CD4-positive, alpha-beta memory T cell (primary cell): Measurements from ENCODE around the gene WSCD2. TPM values are rescaled to one million over a fixed set of nuclear protein-coding genes. Genes with fewer than 3 reads are reported as not detected.

ENCODE experiments used
- CTCF ChIA-PET: fragments of 350-600 bp; sonication (Branson Sonifier 250); formaldehyde crosslinking; loops from one replicate; lab custom pipeline; 2021; ENCODE audit warnings: inconsistent platforms; ENCODE audit not compliant: partially characterized antibody; lab: Charles Lee
- POLR2A ChIA-PET: fragments of 350-600 bp; sonication (Branson Sonifier 250); formaldehyde crosslinking; loops from one replicate; lab custom pipeline; 2021; ENCODE audit not compliant: partially characterized antibody; lab: Charles Lee
- DNase-seq, 5 donors: peaks; one replicate each; pipeline versions ENCODE4 v3.0.0 to v3.0.0-alpha.2; 2020 to 2022; ENCODE audit warnings: mixed read lengths in 1 of 5
- H3K27ac ChIP-seq: one replicate; pipeline ENCODE4 v1.7.0; 2013; ENCODE audit warnings: low read depth, low read length
- H3K27me3 ChIP-seq: 2 replicates; pipeline ENCODE4 v1.7.0; 2013; ENCODE audit warnings: mild to moderate bottlenecking, low read length, moderate library complexity; ENCODE audit not compliant: insufficient read depth
- H3K36me3 ChIP-seq: 2 replicates; pipeline ENCODE4 v1.7.0; 2013; ENCODE audit warnings: mild to moderate bottlenecking, low read length, moderate library complexity; ENCODE audit not compliant: insufficient read depth
- H3K4me1 ChIP-seq: 2 replicates; pipeline ENCODE4 v1.7.0; 2013; ENCODE audit warnings: mild to moderate bottlenecking, low read length, moderate library complexity; ENCODE audit not compliant: insufficient read depth
- H3K4me3 ChIP-seq, 2 donors: one replicate each; pipeline ENCODE4 v1.7.0; 2013; ENCODE audit warnings: low read length in 2 of 2, mild to moderate bottlenecking in 1 of 2
- H3K9me3 ChIP-seq, 2 donors: one replicate each; pipeline ENCODE4 v1.7.0; 2013; ENCODE audit warnings: low read length in 2 of 2, control low read depth in 1 of 2; ENCODE audit not compliant: control insufficient read depth in 1 of 2
- H3K27ac Mint-ChIP-seq, 7 donors: one replicate each; pipeline ENCODE4 v1.8.0; 2020 to 2021; ENCODE audit warnings: mixed read lengths in 7 of 7, mild to moderate bottlenecking in 6 of 7, inconsistent platforms in 3 of 7, moderate library complexity in 3 of 7
- H3K27me3 Mint-ChIP-seq, 2 donors: one replicate each; pipeline ENCODE4 v1.8.0; 2020 to 2021; ENCODE audit warnings: mixed read lengths in 2 of 2
- H3K36me3 Mint-ChIP-seq, 2 donors: one replicate each; pipeline ENCODE4 v1.8.0; 2020 to 2021; ENCODE audit warnings: mixed read lengths in 2 of 2, inconsistent platforms in 1 of 2, mild to moderate bottlenecking in 1 of 2
- H3K4me1 Mint-ChIP-seq, 4 donors: one replicate each; pipeline ENCODE4 v1.8.0; 2020 to 2021; ENCODE audit warnings: mixed read lengths in 4 of 4, mild to moderate bottlenecking in 1 of 4
- H3K4me3 Mint-ChIP-seq, 8 donors: one replicate each; pipeline ENCODE4 v1.8.0; 2020 to 2021; ENCODE audit warnings: mixed read lengths in 8 of 8, mild to moderate bottlenecking in 7 of 8, moderate library complexity in 6 of 8, inconsistent platforms in 3 of 8
- H3K9me3 Mint-ChIP-seq, 8 donors: one replicate each; pipeline ENCODE4 v1.8.0; 2020 to 2021; ENCODE audit warnings: mixed read lengths in 8 of 8, mild to moderate bottlenecking in 5 of 8, inconsistent platforms in 3 of 8, moderate library complexity in 1 of 8
- intact Hi-C: fragments of 100-400 bp; cut with micrococcal nuclease; formaldehyde crosslinking; loops from one replicate; pipeline ENCODE4 v1.15.1; 2023
- polyA plus RNA-seq, 2 donors: library from polyadenylated mRNA; unstranded; fragments of 300-500 nt; fragmentation: Illumina TruSeq; gene quantifications; one replicate each; pipeline ENCODE4 v1.2.3, GENCODE V29; 2021
- total RNA-seq, 2 experiments: library from RNA; stranded (reverse); gene quantifications; one replicate each; pipeline ENCODE4 v1.2.3, GENCODE V29; 2021

WSCD2 gene
- total and polyA plus RNA-seq, 4 experiments from 2014 or later: not detected

- no peaks in the 10 kb centered on the region for H3K36me3 ChIP-seq
- DNase-seq: no peak
- ChIA-PET POLR2A (no interaction called here), CTCF (no interaction called here)
- Mint-ChIP-seq H3K4me1 (no peaks in the 10 kb centered on the region), H3K9me3 (peaks cover 0 to 4% (median 0%) of the 10 kb centered on the region in 8 donors), H3K27ac (no peak overlapping the region), H3K36me3 (no peaks in the 10 kb centered on the region), H3K4me3 (no peak overlapping the region), H3K27me3 (peaks cover 9 to 23% of the 10 kb centered on the region in 2 donors)
- H3K27me3 ChIP-seq: no peaks in the 10 kb centered on the region
- H3K4me1 ChIP-seq: no peaks in the 10 kb centered on the region
- no peak overlapping the region for H3K4me3 ChIP-seq
- intact Hi-C loops: no loop called here
- H3K9me3 ChIP-seq: no peaks in the 10 kb centered on the region
- H3K27ac ChIP-seq: no peak overlapping the region
Observed at GRCh38 chr12:108204117-108204987, 75.3 kb downstream of the WSCD2 start.

GRCh38 chr12:108205864-108206263 lies 76.8 kb downstream of the WSCD2 start:
- Mint-ChIP-seq H3K36me3 (no peaks in the 10 kb centered on the region), H3K9me3 (peaks cover 0 to 4% (median 0%) of the 10 kb centered on the region in 8 donors), H3K27me3 (peaks cover 13 to 24% of the 10 kb centered on the region in 2 donors), H3K4me3 (no peak overlapping the region), H3K27ac (no peak overlapping the region), H3K4me1 (no peaks in the 10 kb centered on the region)
- no peak overlapping the region for H3K27ac ChIP-seq
- CTCF ChIA-PET: no interaction called here
- H3K9me3 ChIP-seq: no peaks in the 10 kb centered on the region
- H3K27me3 ChIP-seq: no peaks in the 10 kb centered on the region
- intact Hi-C loops: no loop called here
- POLR2A ChIA-PET: no interaction called here
- no peaks in the 10 kb centered on the region for H3K36me3 ChIP-seq
- DNase-seq: no peak
- no peaks in the 10 kb centered on the region for H3K4me1 ChIP-seq
- no peak overlapping the region for H3K4me3 ChIP-seq

DNA sequence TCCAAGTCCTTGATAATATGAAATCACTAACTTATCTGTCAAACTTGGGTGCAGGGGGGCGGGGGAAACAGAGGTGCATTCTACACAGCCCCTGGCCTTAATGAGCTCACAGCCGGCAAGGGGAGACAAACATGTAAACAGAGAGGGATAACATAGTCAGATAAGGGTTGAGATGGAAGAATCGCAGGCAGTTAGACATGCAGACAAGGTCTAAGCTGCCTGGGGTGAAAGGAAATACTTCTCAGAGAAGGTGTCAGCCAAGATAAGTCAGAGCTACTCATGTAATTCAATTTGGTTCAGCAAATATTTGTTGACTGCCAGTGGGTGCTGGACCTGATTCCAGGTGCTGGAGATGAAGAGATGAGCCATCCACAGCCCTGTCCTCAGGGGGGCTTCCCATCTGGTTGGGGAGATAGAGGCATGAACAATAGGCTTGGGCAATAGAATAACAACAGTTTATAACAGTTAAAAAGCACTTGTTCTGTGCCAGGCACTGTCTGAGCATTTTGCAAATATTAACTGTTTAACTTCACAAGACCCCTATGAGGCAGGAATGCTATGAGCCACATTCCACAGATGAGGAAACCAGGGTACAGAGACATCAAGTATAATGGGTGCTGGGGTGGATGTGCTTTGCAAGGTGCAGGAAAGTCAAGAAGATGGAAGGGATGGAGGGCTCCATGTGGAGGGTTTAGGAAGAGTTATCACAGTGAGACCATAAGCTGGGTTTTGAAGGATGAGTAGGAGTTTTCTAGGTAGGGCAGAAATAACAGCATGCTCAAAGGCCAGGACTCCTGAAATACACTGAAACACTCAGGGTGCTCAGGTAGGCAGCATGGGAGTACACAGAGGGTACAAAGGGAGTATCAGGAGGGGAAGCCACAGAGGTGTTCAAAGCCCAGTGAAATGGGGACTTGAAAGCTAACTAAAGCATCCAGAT lies 79.0 kb downstream of the WSCD2 start:
- no peaks in the 10 kb centered on the region for H3K4me1 ChIP-seq
- no peaks in the 10 kb centered on the region for H3K36me3 ChIP-seq
- Mint-ChIP-seq H3K36me3 (no peaks in the 10 kb centered on the region), H3K27me3 (peaks cover 13 to 17% of the 10 kb centered on the region in 2 donors), H3K27ac (no peak overlapping the region), H3K4me1 (no peaks in the 10 kb centered on the region), H3K4me3 (no peak overlapping the region), H3K9me3 (peaks cover 0 to 4% (median 1%) of the 10 kb centered on the region in 8 donors)
- ChIA-PET POLR2A (no interaction called here), CTCF (interaction anchor here (1.3 kb wide), 1 partner anchor 107 kb away, joined by 3 read pairs; no protein-coding TSS in a partner anchor)
- H3K27me3 ChIP-seq: no peaks in the 10 kb centered on the region
- no peak for DNase-seq
- intact Hi-C loops: no loop called here
- no peaks in the 10 kb centered on the region for H3K9me3 ChIP-seq
- no peak overlapping the region for H3K4me3 ChIP-seq
- no peak overlapping the region for H3K27ac ChIP-seq

- Mint-ChIP-seq H3K9me3 (peaks cover 0 to 8% (median 1%) of the 10 kb centered on the region in 8 donors), H3K27me3 (peaks cover 14 to 15% of the 10 kb centered on the region in 2 donors), H3K4me3 (no peak overlapping the region), H3K27ac (no peak overlapping the region), H3K36me3 (no peaks in the 10 kb centered on the region), H3K4me1 (no peaks in the 10 kb centered on the region)
- POLR2A ChIA-PET: no interaction called here
- no peak for DNase-seq
- intact Hi-C loops: no loop called here
- Histone ChIP-seq H3K4me1 (no peaks in the 10 kb centered on the region), H3K9me3 (no peaks in the 10 kb centered on the region), H3K27ac (no peak overlapping the region), H3K4me3 (no peak overlapping the region), H3K36me3 (no peaks in the 10 kb centered on the region), H3K27me3 (no peaks in the 10 kb centered on the region)
- CTCF ChIA-PET: interaction anchor here (1.5 kb wide), 1 partner anchor 14 kb away, joined by 4 read pairs; no protein-coding TSS in a partner anchor
Observed at GRCh38 chr12:108210001-108210400, 80.9 kb downstream of the WSCD2 start.

DNA sequence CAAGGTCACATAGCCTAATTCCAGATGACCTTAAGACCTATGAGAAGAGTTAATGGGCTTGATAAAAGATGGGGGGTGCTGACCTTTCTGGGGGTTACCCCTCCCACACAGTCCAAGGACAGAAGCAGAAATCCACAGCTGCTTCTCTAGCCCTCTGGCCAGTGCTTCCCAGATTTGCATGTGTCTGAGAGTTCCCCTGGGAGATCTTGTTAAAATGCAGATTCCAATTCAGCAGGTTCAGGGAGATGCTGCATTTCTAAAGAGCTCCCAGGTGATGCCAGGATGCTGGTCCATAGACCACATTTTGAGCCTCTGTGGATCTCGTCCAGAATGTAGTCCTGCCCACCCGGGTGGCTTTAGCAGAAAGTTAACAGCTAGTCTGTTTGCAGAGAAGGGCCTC lies 82.1 kb downstream of the WSCD2 start:
- Histone ChIP-seq H3K9me3 (no peaks in the 10 kb centered on the region), H3K27me3 (no peaks in the 10 kb centered on the region), H3K36me3 (no peaks in the 10 kb centered on the region), H3K4me3 (no peak overlapping the region), H3K4me1 (no peaks in the 10 kb centered on the region), H3K27ac (no peak overlapping the region)
- no peak overlapping the region for H3K27ac Mint-ChIP-seq
- H3K27me3 Mint-ChIP-seq: peaks cover 17% of the 10 kb centered on the region in 2 donors
- ChIA-PET POLR2A (no interaction called here), CTCF (interaction anchor here (1.5 kb wide), 1 partner anchor 15 kb away, joined by 4 read pairs; no protein-coding TSS in a partner anchor)
- intact Hi-C loops: no loop called here
- no peaks in the 10 kb centered on the region for H3K4me1 Mint-ChIP-seq
- no peaks in the 10 kb centered on the region for H3K36me3 Mint-ChIP-seq
- no peak overlapping the region for H3K4me3 Mint-ChIP-seq
- no peak for DNase-seq
- H3K9me3 Mint-ChIP-seq: peaks cover 0 to 8% (median 3%) of the 10 kb centered on the region in 8 donors

GRCh38 chr12:108213871-108214445 lies 84.9 kb downstream of the WSCD2 start:
- no peak for DNase-seq
- no peaks in the 10 kb centered on the region for H3K4me1 ChIP-seq
- H3K27ac ChIP-seq: no peak overlapping the region
- Mint-ChIP-seq H3K27ac (no peak overlapping the region), H3K9me3 (peaks cover 0 to 8% (median 3%) of the 10 kb centered on the region in 8 donors), H3K36me3 (no peaks in the 10 kb centered on the region), H3K27me3 (peaks cover 15 to 21% of the 10 kb centered on the region in 2 donors), H3K4me1 (no peaks in the 10 kb centered on the region), H3K4me3 (no peak overlapping the region)
- H3K4me3 ChIP-seq: no peak overlapping the region
- intact Hi-C loops: no loop called here
- no peaks in the 10 kb centered on the region for H3K27me3 ChIP-seq
- no peaks in the 10 kb centered on the region for H3K36me3 ChIP-seq
- ChIA-PET CTCF (no interaction called here), POLR2A (no interaction called here)
- H3K9me3 ChIP-seq: no peaks in the 10 kb centered on the region
